ENCODE data around the gene NBL1.

DNA sequence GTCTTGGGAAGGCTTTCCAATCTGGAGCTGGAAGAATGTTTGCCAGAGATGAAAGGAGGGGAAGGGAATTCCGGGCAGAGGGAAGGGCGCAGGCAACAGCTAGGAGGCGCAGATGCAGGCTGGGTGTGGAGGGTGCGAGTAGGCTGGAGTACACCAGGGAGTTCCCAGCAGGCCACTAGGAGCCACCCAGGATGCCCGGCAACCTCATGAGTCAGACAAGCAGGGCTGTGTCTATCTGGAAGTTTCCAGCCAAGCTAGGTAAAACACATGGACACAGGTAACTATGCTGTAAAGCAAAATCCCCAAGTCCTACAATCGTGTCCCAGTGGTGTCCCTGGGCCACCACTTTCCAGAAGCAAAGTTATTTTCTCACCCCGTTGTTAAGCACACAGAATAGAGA is 990 bp upstream of the NBL1 start:
- TF ChIP-seq, protein P1, sequence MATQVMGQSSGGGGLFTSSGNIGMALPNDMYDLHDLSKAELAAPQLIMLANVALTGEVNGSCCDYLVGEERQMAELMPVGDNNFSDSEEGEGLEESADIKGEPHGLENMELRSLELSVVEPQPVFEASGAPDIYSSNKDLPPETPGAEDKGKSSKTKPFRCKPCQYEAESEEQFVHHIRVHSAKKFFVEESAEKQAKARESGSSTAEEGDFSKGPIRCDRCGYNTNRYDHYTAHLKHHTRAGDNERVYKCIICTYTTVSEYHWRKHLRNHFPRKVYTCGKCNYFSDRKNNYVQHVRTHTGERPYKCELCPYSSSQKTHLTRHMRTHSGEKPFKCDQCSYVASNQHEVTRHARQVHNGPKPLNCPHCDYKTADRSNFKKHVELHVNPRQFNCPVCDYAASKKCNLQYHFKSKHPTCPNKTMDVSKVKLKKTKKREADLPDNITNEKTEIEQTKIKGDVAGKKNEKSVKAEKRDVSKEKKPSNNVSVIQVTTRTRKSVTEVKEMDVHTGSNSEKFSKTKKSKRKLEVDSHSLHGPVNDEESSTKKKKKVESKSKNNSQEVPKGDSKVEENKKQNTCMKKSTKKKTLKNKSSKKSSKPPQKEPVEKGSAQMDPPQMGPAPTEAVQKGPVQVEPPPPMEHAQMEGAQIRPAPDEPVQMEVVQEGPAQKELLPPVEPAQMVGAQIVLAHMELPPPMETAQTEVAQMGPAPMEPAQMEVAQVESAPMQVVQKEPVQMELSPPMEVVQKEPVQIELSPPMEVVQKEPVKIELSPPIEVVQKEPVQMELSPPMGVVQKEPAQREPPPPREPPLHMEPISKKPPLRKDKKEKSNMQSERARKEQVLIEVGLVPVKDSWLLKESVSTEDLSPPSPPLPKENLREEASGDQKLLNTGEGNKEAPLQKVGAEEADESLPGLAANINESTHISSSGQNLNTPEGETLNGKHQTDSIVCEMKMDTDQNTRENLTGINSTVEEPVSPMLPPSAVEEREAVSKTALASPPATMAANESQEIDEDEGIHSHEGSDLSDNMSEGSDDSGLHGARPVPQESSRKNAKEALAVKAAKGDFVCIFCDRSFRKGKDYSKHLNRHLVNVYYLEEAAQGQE (IDR thresholded peaks at IDR 0.05; ENCODE audit: unreplicated experiment), result no peak
- TF ChIP-seq POLR2AphosphoS5 (IDR thresholded peaks at IDR 0.05; ENCODE audit: low read depth) (no peak), CREB1 (CRISPR knock-in tag; IDR thresholded peaks at IDR 0.05; ENCODE audit: low read depth) (no peak)

Data from GM23338 (cell line).